Hepatocyte (in vitro differentiated cells): ENCODE data around the gene PRDM1. TPM values are rescaled to one million over a fixed set of nuclear protein-coding genes. Genes with fewer than 3 reads are reported as not detected.

Experiments
- DNase-seq: peaks from one replicate; pipeline ENCODE4 v3.0.0-alpha.2; 2016; ENCODE audit warnings: low spot score
- H2AFZ ChIP-seq: fragments of 200-600 bp; sonication (generic); 2 replicates; pipeline ENCODE4 v1.6.0; 2016; ENCODE audit warnings: antibody characterized with exemption, mild to moderate bottlenecking
- H3K27ac ChIP-seq: fragments of 200-600 bp; sonication (generic); 2 replicates; pipeline ENCODE4 v1.5.1; 2016; ENCODE audit warnings: mild to moderate bottlenecking
- H3K27me3 ChIP-seq: fragments of 200-600 bp; sonication (generic); 2 replicates; pipeline ENCODE4 v1.6.1; 2016
- H3K36me3 ChIP-seq: fragments of 200-600 bp; sonication (generic); replicated peaks from 2 replicates; pipeline ENCODE4 v1.5.1; 2016; ENCODE audit warnings: low read depth; ENCODE audit not compliant: insufficient read depth
- H3K4me1 ChIP-seq: fragments of 200-600 bp; sonication (generic); 2 replicates; pipeline ENCODE4 v1.5.1; 2016; ENCODE audit warnings: mild to moderate bottlenecking, moderate library complexity; ENCODE audit not compliant: insufficient read depth
- H3K4me2 ChIP-seq: fragments of 200-600 bp; sonication (generic); 2 replicates; pipeline ENCODE4 v1.6.0; 2016
- H3K4me3 ChIP-seq: fragments of 200-600 bp; sonication (generic); 2 replicates; pipeline ENCODE4 v1.5.1; 2016; ENCODE audit warnings: mild to moderate bottlenecking
- H3K79me2 ChIP-seq: fragments of 200-600 bp; sonication (generic); 2 replicates; pipeline ENCODE4 v1.6.0; 2017; ENCODE audit warnings: mild to moderate bottlenecking
- H3K9me2 ChIP-seq: fragments of 200-600 bp; sonication (generic); replicated peaks from 2 replicates; pipeline ENCODE4 v1.6.0; 2017; ENCODE audit warnings: mild to moderate bottlenecking; ENCODE audit not compliant: insufficient read depth
- H3K9me3 ChIP-seq: fragments of 200-600 bp; sonication (generic); 2 replicates; pipeline ENCODE4 v1.5.1; 2016; ENCODE audit warnings: low read depth, mild to moderate bottlenecking
- H4K20me1 ChIP-seq: fragments of 200-600 bp; sonication (generic); 2 replicates; pipeline ENCODE4 v1.6.0; 2016; ENCODE audit warnings: mild to moderate bottlenecking; ENCODE audit not compliant: insufficient read depth, poor library complexity, severe bottlenecking
- EZH2 ChIP-seq: fragments of 200-600 bp; sonication (generic); IDR thresholded peaks from 2 replicates; pipeline ENCODE4 v1.6.1; 2016; ENCODE audit warnings: antibody characterized with exemption, mild to moderate bottlenecking, borderline replicate concordance
- EZH2phosphoT487 ChIP-seq: fragments of 200-600 bp; sonication (generic); IDR thresholded peaks from one replicate; pipeline ENCODE4 v1.6.1; 2018; ENCODE audit warnings: antibody characterized with exemption, mild to moderate bottlenecking, low read depth, moderate library complexity; ENCODE audit not compliant: unreplicated experiment, severe bottlenecking
- WGBS: methylation state at CpG from one replicate; pipeline ENCODE4 v1.1.6; 2016; ENCODE audit warnings: low lambda C conversion rate; ENCODE audit errors: missing lambda C conversion rate; 5-methylcytosine and 5-hydroxymethylcytosine counted together
- polyA plus RNA-seq: library from polyadenylated mRNA; unstranded; fragments of >200 nt; fragmentation: Nextera tagmentation; extraction: Ambion mirVana; gene quantifications from 2 replicates; pipeline ENCODE4 v1.2.1, GENCODE V29; 2016
- total RNA-seq: library from RNA; depleted of rRNA; stranded (reverse); fragments of >200 nt; gene quantifications from 2 replicates; pipeline ENCODE4 v1.2.3, GENCODE V29; 2014
- TF ChIP-seq, protein P1 (sequence below): fragments of 200-600 bp; sonication (generic); IDR thresholded peaks from 2 replicates; pipeline ENCODE4 v1.5.1; 2016; ENCODE audit warnings: antibody characterized with exemption, mild to moderate bottlenecking; ENCODE audit not compliant: poor library complexity

The PRDM1 gene
- total and polyA plus RNA-seq, 2 experiments from 2014 or later = 18.0 to 19.3 TPM

DNA sequence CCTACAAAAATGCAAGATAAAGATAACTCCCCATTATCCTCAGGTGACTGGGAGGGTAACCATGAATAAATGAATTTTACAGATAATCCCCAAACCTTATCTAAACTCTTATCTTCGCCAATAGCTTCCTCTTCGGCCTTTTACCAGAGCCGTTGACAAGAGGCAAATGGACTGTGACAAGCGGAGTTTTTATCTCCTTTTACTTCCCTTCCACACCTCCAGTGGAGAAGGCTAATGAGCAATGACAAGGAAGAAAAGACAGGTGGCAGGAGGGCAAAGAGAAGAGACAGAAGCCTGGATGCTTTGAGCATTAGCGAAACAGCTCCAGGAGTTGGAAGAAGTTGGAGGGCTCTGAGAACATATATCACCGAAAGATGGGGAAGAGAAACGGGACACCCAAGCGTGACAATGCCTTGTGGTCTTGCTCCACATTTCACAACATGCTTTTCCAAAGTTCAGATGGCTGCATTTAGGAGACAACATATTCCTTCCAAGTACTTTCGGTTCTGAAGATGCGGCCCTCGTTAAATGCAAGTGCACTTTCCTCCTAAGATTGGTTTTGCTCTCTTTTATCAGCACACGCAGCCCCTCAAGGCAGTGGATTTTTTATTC is 69.2 kb downstream of the PRDM1 start:
- no peak overlapping the region for H3K4me2 ChIP-seq
- DNase-seq = no peak
- TF ChIP-seq EZH2phosphoT487 (no peak), EZH2 (no peak)
- TF ChIP-seq, protein P1, sequence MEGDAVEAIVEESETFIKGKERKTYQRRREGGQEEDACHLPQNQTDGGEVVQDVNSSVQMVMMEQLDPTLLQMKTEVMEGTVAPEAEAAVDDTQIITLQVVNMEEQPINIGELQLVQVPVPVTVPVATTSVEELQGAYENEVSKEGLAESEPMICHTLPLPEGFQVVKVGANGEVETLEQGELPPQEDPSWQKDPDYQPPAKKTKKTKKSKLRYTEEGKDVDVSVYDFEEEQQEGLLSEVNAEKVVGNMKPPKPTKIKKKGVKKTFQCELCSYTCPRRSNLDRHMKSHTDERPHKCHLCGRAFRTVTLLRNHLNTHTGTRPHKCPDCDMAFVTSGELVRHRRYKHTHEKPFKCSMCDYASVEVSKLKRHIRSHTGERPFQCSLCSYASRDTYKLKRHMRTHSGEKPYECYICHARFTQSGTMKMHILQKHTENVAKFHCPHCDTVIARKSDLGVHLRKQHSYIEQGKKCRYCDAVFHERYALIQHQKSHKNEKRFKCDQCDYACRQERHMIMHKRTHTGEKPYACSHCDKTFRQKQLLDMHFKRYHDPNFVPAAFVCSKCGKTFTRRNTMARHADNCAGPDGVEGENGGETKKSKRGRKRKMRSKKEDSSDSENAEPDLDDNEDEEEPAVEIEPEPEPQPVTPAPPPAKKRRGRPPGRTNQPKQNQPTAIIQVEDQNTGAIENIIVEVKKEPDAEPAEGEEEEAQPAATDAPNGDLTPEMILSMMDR = no peak

DNA sequence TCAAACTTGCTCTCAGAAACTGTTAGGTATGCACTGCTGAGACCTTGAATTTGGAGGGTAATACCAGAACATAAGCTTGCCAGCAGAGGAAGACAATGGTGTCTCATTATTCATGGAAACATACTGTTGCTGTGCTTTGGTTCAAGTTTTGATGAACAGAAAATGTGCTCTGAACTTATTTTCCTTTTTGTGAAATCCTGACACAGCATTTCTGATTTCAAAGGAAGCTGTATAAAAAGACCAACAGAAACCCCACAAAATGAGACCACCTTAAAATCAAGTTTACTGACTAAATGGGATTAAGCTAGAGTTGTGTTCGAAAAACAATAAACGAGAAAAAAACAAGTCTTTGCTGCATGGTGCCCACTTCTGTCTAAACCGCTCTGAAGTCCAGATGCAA is 70.3 kb downstream of the PRDM1 start:
- H3K9me2 ChIP-seq = no peaks in the 10 kb centered on the region
- no peaks in the 10 kb centered on the region for H3K9me3 ChIP-seq
- no peak for DNase-seq
- TF ChIP-seq EZH2phosphoT487 = no peak
- no peak for TF ChIP-seq EZH2
- TF ChIP-seq, protein P1 = no peak
- H3K4me3 ChIP-seq = no peak overlapping the region
- no peak overlapping the region for H3K27ac ChIP-seq
- H3K36me3 ChIP-seq = no peaks in the 10 kb centered on the region
- no peak overlapping the region for H2AFZ ChIP-seq
- H3K79me2 ChIP-seq = no peaks in the 10 kb centered on the region
- 82% methylated on average over 3 of the region's 3 CpGs for WGBS
- H4K20me1 ChIP-seq = no peaks in the 10 kb centered on the region
- H3K4me1 ChIP-seq = no peaks in the 10 kb centered on the region
- no peaks in the 10 kb centered on the region for H3K27me3 ChIP-seq
- H3K4me2 ChIP-seq = no peak overlapping the region

More for the DNA sequence above, 69.2 kb downstream of the PRDM1 start:
- 67% methylated on average over 12 of the region's 12 CpGs for WGBS
- H3K27me3 ChIP-seq = no peaks in the 10 kb centered on the region
- H4K20me1 ChIP-seq = no peaks in the 10 kb centered on the region
- no peak overlapping the region for H3K4me3 ChIP-seq
- H3K36me3 ChIP-seq = no peaks in the 10 kb centered on the region
- no peak overlapping the region for H2AFZ ChIP-seq
- H3K79me2 ChIP-seq = no peaks in the 10 kb centered on the region
- H3K9me3 ChIP-seq = no peaks in the 10 kb centered on the region
- H3K27ac ChIP-seq = no peak overlapping the region
- no peaks in the 10 kb centered on the region for H3K9me2 ChIP-seq
- no peaks in the 10 kb centered on the region for H3K4me1 ChIP-seq

DNA sequence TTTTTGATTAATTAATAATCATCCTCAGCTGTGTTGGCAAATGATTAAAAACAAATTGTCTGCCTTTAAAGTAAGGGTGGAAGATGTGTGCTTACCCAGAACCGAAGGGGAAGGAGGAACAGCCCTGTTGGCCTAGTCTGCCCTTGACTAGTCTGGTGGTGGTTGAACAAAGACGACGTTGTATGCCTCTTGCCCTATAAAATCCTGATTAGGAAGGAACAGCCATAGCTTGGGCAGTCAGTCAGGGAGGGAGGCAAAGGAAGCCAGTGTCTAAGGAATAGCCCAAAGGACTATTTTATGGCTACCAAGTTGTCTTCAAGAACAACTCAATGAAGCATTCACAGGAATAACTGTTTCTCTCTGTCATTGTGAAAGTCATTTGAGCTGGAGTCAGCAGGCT is 70.7 kb downstream of the PRDM1 start:
- H3K27ac ChIP-seq = no peak overlapping the region
- H3K27me3 ChIP-seq = no peaks in the 10 kb centered on the region
- H3K36me3 ChIP-seq = no peaks in the 10 kb centered on the region
- H3K79me2 ChIP-seq = no peaks in the 10 kb centered on the region
- 61% methylated on average over 3 of the region's 3 CpGs for WGBS
- no peak for TF ChIP-seq EZH2
- TF ChIP-seq EZH2phosphoT487 = no peak
- TF ChIP-seq, protein P1 = no peak
- H2AFZ ChIP-seq = no peak overlapping the region
- H4K20me1 ChIP-seq = no peaks in the 10 kb centered on the region
- H3K4me3 ChIP-seq = no peak overlapping the region
- no peak overlapping the region for H3K4me2 ChIP-seq
- no peaks in the 10 kb centered on the region for H3K9me3 ChIP-seq
- no peaks in the 10 kb centered on the region for H3K9me2 ChIP-seq
- no peak for DNase-seq
- H3K4me1 ChIP-seq = no peaks in the 10 kb centered on the region
